Activated naive CD4-positive, alpha-beta T cell treated with anti-CD3 and anti-CD28 coated beads, Interleukin-2, amount 50 U/mL, for 16 hours (primary cell): ENCODE measurements around the gene NEUROG1.
A peak's percentile ranks its signal among the peaks of the same experiment; 100 is the strongest.

Experiments used
- DNase-seq: peaks from one replicate; pipeline ENCODE4 v3.0.0-alpha.2; 2020

Gene NEUROG1

GRCh38 chr5:135561266-135561665, 25.5 kb upstream of the NEUROG1 start:
- no peak for DNase-seq

GRCh38 chr5:135560858-135561257, 25.1 kb upstream of the NEUROG1 start:
- peak; percentile 69 for DNase-seq

GRCh38 chr5:135559354-135559753, 23.6 kb upstream of the NEUROG1 start:
- DNase-seq = no peak

GRCh38 chr5:135557076-135557838, 21.5 kb upstream of the NEUROG1 start:
- DNase-seq = no peak

- DNase-seq = no peak
Measured at GRCh38 chr5:135556620-135557019, 20.9 kb upstream of the NEUROG1 start.

- no peak for DNase-seq
Measured at GRCh38 chr5:135555530-135555929, 19.8 kb upstream of the NEUROG1 start.

- DNase-seq = no peak
Measured at GRCh38 chr5:135553688-135554462, 18.1 kb upstream of the NEUROG1 start.

- peak; percentile 39 for DNase-seq
Measured at GRCh38 chr5:135551593-135552447, 16.1 kb upstream of the NEUROG1 start.

- no peak for DNase-seq
Measured at GRCh38 chr5:135549413-135549812, 13.6 kb upstream of the NEUROG1 start.

- DNase-seq = no peak
Measured at GRCh38 chr5:135547590-135548254, 12.0 kb upstream of the NEUROG1 start.

GRCh38 chr5:135546912-135547311, 11.1 kb upstream of the NEUROG1 start:
- DNase-seq = no peak

- no peak for DNase-seq
Measured at GRCh38 chr5:135546101-135546500, 10.3 kb upstream of the NEUROG1 start.

GRCh38 chr5:135545099-135545498, 9.3 kb upstream of the NEUROG1 start:
- no peak for DNase-seq

GRCh38 chr5:135543485-135544304, 7.9 kb upstream of the NEUROG1 start:
- no peak for DNase-seq

GRCh38 chr5:135543001-135543484, 7.3 kb upstream of the NEUROG1 start:
- no peak for DNase-seq

- no peak for DNase-seq
Measured at GRCh38 chr5:135541807-135542502, 6.2 kb upstream of the NEUROG1 start.

GRCh38 chr5:135539430-135540005, 3.8 kb upstream of the NEUROG1 start:
- no peak for DNase-seq

GRCh38 chr5:135538261-135538660, 2.5 kb upstream of the NEUROG1 start:
- DNase-seq = no peak

- no peak for DNase-seq
Measured at GRCh38 chr5:135537745-135538144, 2.0 kb upstream of the NEUROG1 start.

- DNase-seq = no peak
Measured at GRCh38 chr5:135537271-135537670, 1.5 kb upstream of the NEUROG1 start.

GRCh38 chr5:135535420-135535819, 344 bp downstream of the NEUROG1 start:
- DNase-seq = no peak
